T-helper 1 cell (primary cell): Measurements from ENCODE around the gene MRPL49.

Source experiments
- DNase-seq, 5 donors: peaks; one replicate each; pipeline ENCODE4 v3.0.0-alpha.2; 2012 to 2020
- total RNA-seq, 4 donors: gene quantifications; one replicate each; lab custom pipeline; 2026; lab: John Stamatoyannopoulos, UW

Gene MRPL49
- 34.8 to 49.3 (median 40.6) reads per million in 4 donors for total RNA-seq

GRCh38 chr11:65121865-65122696, at the start of gene MRPL49, which contains the start of gene FAU:
Gene MRPL49 (plus strand): TSS chr11:65122321. CDS start chr11:65122347, 26 bp downstream.
Gene FAU (minus strand): TSS chr11:65122134. CDS start chr11:65121813, 321 bp downstream.
- peak; percentile 98 to 99 (median 99) for DNase-seq

- DNase-seq = no peak
These were observed 49.5 kb upstream of the MRPL49 start for GRCh38 chr11:65072631-65072966.

DNA sequence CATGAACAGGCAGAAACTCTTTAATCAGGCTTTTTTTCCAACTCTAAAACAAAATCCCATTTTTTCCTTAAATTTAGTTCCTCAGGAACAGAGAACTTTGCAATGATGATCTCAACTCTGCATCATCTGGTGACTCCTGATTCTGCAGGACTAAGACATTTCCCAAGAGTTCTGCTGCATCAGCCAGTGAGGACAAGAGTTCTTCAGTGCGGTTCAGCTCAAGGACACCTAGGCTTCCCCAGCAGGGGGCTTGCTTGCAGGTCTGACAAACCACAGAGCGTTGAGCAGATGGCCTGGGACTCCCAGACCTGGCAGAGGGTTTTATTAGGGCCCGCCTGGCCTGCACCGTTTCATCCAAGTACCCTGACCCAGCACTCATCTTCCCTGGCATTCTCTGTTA, 44.7 kb upstream of the MRPL49 start:
- no peak for DNase-seq

GRCh38 chr11:65078151-65078550, 44.0 kb upstream of the MRPL49 start:
- peak in 4 of 5 donors; percentile 50 to 71 (median 59) for DNase-seq

- no peak for DNase-seq
These were observed 43.3 kb upstream of the MRPL49 start for GRCh38 chr11:65078786-65079342.

- no peak for DNase-seq
These were observed 38.8 kb upstream of the MRPL49 start for GRCh38 chr11:65083134-65083833.

- peak; percentile 87 to 97 (median 93) for DNase-seq
These were observed 38.1 kb upstream of the MRPL49 start, which contains the start of the genes CDCA5 and ZFPL1 for GRCh38 chr11:65083834-65084597. Gene CDCA5 (minus strand): TSS chr11:65084040. CDS start chr11:65083978, 62 bp downstream. Gene ZFPL1 (plus strand): TSS chr11:65084222. CDS start chr11:65084699, 477 bp downstream.

DNA sequence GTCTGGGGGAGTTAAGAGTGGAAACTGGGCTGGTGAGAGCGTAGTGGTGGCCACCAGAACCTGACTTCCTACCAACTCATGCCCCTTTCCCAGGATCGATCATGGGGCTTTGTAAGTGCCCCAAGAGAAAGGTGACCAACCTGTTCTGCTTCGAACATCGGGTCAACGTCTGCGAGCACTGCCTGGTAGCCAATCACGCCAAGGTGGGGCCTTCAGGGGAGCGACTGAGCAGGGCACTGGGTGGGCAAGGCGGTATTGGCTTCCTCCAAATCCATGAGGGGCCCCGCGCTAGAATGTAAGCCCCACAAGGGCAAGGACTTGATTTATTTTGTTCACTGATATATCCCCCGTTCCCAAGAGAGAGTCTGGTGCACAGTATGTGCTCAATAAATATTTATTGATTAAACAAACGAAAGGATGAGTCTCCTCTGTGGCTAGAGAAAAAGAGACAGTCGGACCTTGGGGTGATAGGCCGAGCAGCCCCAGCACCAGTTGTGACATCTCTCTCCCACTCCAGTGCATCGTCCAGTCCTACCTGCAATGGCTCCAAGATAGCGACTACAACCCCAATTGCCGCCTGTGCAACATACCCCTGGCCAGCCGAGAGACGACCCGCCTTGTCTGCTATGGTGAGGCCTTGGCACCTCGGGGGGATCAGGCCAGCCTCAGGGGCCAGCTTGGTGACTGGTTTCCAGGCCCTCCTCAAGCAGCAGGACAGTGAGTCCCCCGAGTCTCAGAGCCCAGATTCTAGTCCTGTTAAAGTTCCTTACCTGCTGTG, 37.3 kb upstream of the MRPL49 start:
- no peak for DNase-seq

DNA sequence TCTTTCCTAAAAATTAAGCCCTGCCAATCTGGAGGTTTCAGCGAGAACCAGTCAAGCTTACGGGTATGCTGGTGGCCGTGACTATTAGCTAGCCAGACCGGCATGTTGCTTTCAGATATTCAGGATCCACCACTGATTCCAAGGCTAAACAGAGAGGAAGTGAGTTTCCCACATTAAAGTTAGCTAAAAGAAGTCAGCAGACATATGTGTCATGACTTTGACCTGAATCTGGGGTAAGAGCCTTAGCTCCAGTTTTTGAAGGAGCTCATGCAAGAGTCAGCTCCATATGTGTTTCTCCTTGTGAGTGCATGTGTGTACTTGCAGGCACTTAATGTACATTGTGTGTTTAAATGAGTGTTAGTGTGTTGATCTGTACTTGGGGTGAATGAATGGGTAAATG, 36.7 kb upstream of the MRPL49 start:
- no peak for DNase-seq

GRCh38 chr11:65086809-65087208, 35.3 kb upstream of the MRPL49 start:
- DNase-seq = no peak

- DNase-seq = no peak
These were observed 34.9 kb upstream of the MRPL49 start for GRCh38 chr11:65087216-65087615.

DNA sequence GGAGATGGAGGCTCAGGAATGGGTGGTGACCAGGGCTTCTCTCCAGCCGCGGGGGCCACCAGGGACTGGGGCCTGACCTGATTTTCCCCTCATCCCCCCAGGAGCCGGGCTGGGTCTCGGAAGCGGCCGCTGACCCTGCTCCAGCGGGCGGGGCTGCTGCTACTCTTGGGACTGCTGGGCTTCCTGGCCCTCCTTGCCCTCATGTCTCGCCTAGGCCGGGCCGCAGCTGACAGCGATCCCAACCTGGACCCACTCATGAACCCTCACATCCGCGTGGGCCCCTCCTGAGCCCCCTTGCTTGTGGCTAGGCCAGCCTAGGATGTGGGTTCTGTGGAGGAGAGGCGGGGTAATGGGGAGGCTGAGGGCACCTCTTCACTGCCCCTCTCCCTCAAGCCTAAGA, 34.3 kb upstream of the MRPL49 start:
- no peak for DNase-seq

DNA sequence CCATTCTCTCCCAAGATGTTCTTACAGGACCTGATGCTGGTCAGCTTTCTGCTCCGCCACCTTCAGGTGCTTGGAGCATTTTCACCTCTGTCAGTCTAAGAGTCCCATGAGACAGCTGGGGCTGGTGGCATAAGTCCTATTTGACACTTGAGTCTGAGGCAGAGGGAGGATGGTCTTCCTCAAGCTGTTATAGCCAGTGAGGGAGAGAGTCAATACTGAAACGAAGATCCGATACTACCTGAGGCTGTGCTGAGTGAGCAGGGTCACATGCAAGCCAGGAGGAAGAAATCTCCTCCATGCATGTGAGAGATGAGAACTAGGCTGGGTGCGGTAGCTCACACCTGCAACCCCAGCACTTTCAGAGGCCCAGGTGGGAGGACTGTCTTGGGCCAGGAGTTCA, 32.5 kb upstream of the MRPL49 start:
- DNase-seq = no peak

DNA sequence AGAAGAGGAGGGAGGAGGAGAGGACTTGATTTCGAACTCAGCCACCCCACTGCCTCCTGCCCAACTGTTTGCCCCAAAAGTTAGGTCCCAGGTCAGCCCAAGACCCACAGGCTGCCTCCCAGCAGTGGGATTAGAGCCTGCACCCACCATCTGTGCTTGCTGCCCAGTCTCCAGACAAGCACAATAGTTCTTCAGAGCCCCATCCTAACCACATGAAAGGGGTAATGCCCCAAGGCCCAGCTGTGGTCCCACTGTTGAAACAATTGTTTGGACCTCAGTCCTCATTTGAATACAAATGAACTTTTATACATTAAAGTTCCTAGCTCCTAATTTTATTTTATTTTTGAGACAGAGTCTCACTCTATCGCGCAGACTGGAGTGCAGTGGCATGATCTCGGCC, 31.5 kb upstream of the MRPL49 start:
- DNase-seq = no peak

DNA sequence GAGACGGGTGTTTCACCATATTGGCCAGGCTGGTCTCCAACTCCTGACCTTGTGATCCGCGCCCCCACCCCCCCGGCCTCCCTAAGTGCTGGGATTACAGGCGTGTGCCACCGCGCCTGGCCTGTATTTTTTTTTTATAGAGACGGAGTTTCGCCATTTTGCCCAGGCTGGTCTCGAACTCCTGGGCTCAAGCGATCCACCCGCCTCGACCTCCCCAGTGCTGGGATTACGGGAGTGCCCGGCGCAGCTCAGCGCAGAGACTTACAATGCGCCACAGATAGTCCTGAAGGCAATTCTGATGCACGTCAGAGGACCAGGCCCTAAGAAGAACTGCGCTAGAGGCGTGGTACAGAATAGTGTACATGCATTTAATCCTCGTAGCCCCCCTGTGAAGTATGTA, 26.7 kb upstream of the MRPL49 start:
- no peak for DNase-seq

DNA sequence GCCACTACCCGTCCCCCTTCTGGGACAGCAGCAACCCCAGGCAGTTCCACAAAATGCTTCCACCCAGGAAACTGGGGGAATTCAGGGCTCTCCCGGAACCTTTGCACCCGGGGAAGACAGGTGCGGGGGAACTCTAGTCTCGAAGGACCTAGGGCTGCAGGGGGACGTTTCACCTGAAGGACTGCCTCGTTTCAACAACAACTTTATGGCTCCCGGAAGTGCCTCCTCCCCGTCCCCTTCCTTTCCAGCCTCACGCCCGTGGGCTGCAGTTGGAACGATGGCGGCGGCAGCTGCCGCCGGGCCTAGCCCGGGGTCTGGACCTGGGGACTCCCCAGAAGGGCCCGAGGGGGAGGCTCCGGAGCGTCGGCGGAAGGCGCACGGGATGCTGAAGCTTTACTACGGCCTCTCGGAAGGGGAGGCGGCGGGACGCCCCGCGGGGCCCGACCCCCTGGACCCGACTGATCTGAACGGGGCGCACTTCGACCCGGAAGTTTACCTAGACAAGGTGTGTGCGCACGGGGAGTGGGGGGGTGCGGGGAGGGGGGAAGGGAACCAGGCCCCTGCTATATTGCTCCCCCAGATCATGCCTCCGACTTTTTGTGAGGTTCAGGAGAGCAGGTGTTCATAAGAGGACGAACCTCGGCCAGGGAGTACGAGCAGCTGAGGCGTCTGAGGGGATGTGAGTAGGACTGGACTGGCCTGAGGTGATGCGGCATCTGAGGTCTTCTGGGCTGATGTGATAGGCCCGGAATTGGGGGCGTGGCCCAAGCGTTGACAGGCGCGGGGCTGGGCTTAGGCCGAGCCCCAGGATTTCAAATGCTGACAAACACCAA, 25.9 kb upstream of the MRPL49 start, which contains the start of gene VPS51:
Gene VPS51, plus strand, starts transcription at position 241 of the 833 bp plus-strand sequence. Its CDS starts 37 bp downstream, at position 278.
- DNase-seq = peak; percentile 65 to 90 (median 79)

- DNase-seq = no peak
These were observed 25.2 kb upstream of the MRPL49 start for GRCh38 chr11:65096926-65097325.

DNA sequence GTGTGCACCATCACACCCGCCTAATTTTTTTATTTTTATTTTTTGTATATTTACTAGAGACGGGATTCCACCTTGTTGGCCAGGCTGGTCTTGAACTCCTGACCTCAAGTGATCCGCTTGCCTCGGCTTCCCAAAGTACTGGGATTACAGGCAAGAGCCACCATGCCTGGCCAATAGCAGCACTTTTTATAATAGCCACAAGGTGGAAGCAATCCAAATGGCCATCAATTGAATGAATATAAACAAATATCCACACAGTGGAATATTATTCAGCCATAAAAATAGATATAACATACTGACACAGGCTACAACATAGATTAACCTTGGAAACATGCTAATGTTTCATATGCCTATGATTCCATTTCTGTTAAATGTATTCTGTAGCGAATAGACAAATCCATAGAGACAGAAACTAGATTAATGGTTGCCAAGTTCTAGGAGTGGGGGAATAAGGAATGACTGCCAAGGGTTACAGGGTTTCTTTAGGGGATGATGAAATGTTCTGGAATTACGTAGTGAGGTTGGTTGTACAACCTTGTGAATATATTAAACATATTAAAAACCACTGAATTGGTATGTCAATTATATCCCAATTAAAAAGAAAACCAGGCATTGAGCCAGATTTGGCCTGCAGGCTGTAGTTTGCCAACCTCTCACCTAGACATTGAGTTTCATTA, 21.3 kb upstream of the MRPL49 start:
- no peak for DNase-seq

- no peak for DNase-seq
These were observed 19.7 kb upstream of the MRPL49 start for GRCh38 chr11:65102142-65103095.
